Skeletal muscle cell (primary cell): ENCODE data around the gene FAM8A1.

ENCODE experiments used
- DNase-seq: peaks from one replicate; pipeline ENCODE4 v3.0.0-alpha.2; 2010; ENCODE audit warnings: low read depth
- H3K4me3 ChIP-seq: 2 replicates; pipeline ENCODE4 v1.5.1; 2011; ENCODE audit warnings: low read depth, mild to moderate bottlenecking, control low read depth, low read length, moderate library complexity

Gene FAM8A1

GRCh38 chr6:17600527-17601385 is 654 bp downstream of the FAM8A1 start:
- no peak for DNase-seq

GRCh38 chr6:17601386-17601703 is 1.2 kb downstream of the FAM8A1 start:
- H3K4me3 ChIP-seq = peak overlapping the region; percentile 80

More at GRCh38 chr6:17600527-17601385, 654 bp downstream of the FAM8A1 start:
- peak overlapping the region; percentile 80 for H3K4me3 ChIP-seq

GRCh38 chr6:17602888-17603287 is 2.8 kb downstream of the FAM8A1 start:
- no peak overlapping the region for H3K4me3 ChIP-seq
- no peak for DNase-seq

More at GRCh38 chr6:17601386-17601703, 1.2 kb downstream of the FAM8A1 start:
- DNase-seq = no peak

- no peak overlapping the region for H3K4me3 ChIP-seq
- DNase-seq = no peak
Observed at GRCh38 chr6:17606606-17607005, 6.5 kb downstream of the FAM8A1 start.

GRCh38 chr6:17610835-17611234 is 10.7 kb downstream of the FAM8A1 start:
- H3K4me3 ChIP-seq = no peak overlapping the region
- no peak for DNase-seq

GRCh38 chr6:17612048-17612447 is 11.9 kb downstream of the FAM8A1 start:
- H3K4me3 ChIP-seq = no peak overlapping the region
- DNase-seq = no peak

GRCh38 chr6:17615794-17616193 is 15.7 kb downstream of the FAM8A1 start:
- H3K4me3 ChIP-seq = no peak overlapping the region
- no peak for DNase-seq

- DNase-seq = no peak
- no peak overlapping the region for H3K4me3 ChIP-seq
Observed at GRCh38 chr6:17621003-17621402, 20.9 kb downstream of the FAM8A1 start.

GRCh38 chr6:17622144-17622543 is 22.0 kb downstream of the FAM8A1 start:
- no peak for DNase-seq
- H3K4me3 ChIP-seq = no peak overlapping the region

- no peak for DNase-seq
- no peak overlapping the region for H3K4me3 ChIP-seq
Observed at GRCh38 chr6:17624396-17624795, 24.3 kb downstream of the FAM8A1 start.

- no peak for DNase-seq
Observed at GRCh38 chr6:17628873-17629272, 28.8 kb downstream of the FAM8A1 start.

GRCh38 chr6:17629824-17630510 is 29.9 kb downstream of the FAM8A1 start:
- no peak overlapping the region for H3K4me3 ChIP-seq
- no peak for DNase-seq

More at GRCh38 chr6:17628873-17629272, 28.8 kb downstream of the FAM8A1 start:
- H3K4me3 ChIP-seq = no peak overlapping the region

- H3K4me3 ChIP-seq = no peak overlapping the region
- no peak for DNase-seq
Observed at GRCh38 chr6:17630511-17631073, 30.5 kb downstream of the FAM8A1 start.

GRCh38 chr6:17632934-17633333 is 32.8 kb downstream of the FAM8A1 start:
- DNase-seq = no peak
- H3K4me3 ChIP-seq = no peak overlapping the region

- no peak for DNase-seq
- no peak overlapping the region for H3K4me3 ChIP-seq
Observed at GRCh38 chr6:17633465-17634188, 33.5 kb downstream of the FAM8A1 start.

- no peak for DNase-seq
- no peak overlapping the region for H3K4me3 ChIP-seq
Observed at GRCh38 chr6:17635568-17635967, 35.5 kb downstream of the FAM8A1 start.

GRCh38 chr6:17638212-17638715 is 38.2 kb downstream of the FAM8A1 start:
- DNase-seq = no peak
- H3K4me3 ChIP-seq = no peak overlapping the region

- DNase-seq = no peak
- H3K4me3 ChIP-seq = no peak overlapping the region
Observed at GRCh38 chr6:17640477-17640917, 40.4 kb downstream of the FAM8A1 start.

- no peak overlapping the region for H3K4me3 ChIP-seq
- DNase-seq = no peak
Observed at GRCh38 chr6:17648745-17649144, 48.6 kb downstream of the FAM8A1 start.
